Smooth muscle cell of the brain vasculature (primary cell): ENCODE measurements around the gene UBE2E2.

Source experiments
- DNase-seq: peaks from one replicate; pipeline ENCODE4 v3.0.0-alpha.2; 2012; ENCODE audit warnings: low read depth, low spot score

The UBE2E2 gene

DNA sequence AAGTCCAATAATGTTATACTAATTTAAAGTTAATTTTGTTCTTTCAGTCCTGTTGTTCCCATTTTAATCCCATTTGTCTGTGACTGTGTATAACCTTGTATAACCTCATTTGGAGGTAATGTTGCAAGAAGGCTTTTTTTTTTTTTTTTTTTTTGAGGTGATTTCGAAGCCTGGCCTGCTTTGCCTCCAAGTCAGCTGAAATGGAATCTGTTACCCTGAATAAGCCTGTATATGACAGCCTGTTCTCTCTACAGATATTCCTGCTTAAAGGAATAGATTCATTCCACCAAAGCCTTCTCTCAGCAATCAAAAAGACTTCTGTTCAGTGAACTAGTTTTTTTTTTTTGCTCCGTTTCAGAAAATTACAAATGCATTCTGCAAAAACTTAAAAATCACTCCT is 330.9 kb downstream of the UBE2E2 start:
- DNase-seq, result no peak

DNA sequence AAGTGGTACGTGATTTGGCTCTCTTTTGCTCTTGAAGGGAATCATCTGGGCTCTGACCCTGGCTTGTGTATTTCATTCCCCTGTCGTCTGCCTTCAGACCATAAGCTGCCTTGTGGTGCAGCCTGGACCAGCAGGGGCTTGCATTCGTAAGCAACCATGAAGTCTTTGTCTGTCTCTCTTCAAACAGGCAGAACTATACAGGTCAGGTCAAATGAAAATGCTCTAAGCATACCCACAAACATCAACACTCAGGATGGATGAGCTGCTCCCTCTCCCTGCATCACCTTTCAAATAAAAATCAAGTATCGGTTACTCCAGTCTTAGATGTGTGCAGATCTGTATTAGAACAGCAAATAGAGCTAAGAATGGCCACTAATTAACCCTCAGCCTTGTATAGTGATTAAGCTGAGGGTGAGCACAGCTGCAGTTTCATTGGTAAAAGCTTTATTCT is 334.0 kb downstream of the UBE2E2 start:
- DNase-seq, result no peak

DNA sequence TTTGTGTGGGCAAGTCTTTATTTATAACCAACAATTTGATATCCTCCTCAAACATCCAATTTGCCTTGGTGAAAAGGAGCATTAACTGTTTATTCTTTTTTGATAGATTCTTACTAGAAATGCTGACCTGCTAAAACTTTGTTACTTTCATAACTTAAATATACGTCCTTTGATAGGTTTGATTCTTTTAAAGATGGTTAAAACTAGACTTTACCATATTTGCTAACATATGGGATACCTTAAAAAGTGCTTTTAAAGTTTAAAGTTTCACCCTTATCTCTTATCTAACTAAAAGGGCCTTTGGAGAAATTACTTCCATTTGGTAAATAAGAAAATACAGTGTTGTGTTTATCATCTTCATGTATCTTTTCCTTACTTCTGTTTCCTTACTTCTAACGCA is 336.1 kb downstream of the UBE2E2 start:
- no peak for DNase-seq

DNA sequence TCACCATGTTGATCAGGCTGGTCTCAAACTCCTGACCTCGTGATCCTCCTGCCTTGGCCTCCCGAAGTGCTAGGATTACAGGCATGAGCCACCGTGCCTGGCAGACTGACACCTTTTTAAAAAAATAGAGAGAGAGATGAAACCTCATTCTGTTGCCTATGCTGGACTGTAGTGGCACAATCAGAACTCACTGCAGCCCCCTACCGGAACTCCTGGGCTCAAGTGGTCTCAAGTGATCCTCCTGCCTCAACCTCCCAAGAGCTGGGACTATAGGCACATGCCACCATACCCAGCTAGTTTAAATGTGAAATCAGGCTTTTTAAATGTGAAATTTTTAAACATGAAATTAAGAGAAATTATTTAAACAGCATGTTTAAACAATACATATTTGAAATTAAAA is 337.5 kb downstream of the UBE2E2 start:
- no peak for DNase-seq

DNA sequence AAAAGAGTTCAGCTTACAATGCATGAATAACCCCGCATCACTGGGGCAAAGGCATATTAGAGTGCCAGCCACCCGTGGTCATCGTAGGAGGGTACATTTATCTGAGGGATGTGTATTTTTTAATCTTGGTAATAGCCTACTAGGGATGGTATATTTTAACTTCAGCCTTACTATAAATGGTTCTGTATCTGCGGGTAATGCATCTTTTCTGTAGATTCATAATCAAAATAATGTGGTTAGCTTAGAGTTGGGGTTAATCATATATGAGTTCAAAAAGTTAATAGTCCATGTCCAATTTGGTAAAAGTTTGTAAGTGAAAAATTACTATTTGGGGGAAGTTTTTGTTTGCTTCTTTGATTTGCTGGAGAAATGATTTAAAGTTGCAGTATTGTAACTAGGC is 339.0 kb downstream of the UBE2E2 start:
- DNase-seq, result no peak

DNA sequence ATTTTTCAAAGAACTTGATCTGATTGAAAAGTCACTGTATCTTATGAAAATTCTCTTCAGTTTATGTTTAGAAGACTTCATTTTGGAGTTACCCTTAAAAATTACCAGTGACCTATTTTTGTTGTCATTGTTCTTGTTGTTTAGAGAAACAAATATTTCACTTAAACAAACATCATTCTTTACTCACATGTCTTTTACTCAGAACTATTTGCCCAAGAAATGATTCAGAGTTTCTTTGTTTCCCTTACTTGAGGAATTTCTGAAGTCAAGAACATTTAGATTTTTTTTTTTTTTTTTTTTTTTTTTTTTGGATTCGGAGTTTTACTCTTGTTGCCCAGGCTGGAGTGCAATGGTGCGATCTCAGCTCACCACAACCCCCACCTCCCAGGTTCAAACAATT is 343.1 kb downstream of the UBE2E2 start:
- no peak for DNase-seq

DNA sequence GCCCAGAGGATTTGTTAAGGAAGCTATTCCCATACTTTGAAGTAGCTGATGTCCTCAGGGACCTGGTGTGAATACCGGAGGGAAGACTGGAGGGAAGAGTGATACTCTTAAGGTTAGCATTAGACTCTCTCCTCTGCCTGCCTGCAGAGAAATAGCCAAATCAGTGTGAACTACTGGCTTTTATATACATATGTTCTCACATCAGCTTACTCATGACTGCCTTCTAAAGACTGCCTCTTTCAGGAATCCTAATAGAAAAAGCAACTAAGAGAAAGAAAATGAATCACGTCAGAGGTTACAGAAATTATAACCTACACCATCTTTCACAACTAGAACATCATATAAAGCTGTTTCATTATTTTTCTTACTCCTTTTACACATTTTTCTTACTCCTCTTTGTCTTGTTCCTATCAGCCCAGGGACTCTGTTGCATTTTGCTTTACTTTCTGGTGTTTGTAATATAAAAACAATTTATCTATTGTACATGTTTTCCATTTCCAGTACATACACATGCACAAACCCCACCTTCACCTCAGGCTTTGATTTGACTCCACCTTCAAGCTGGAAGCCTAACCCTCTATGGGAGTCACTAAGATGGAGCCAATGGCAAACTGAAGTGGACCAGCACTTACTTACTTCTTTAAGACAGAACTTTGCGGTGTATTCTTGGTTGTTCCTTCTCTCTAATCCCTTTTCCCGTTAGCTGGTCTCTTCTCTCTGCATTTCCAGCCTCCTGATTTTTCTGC is 345.0 kb downstream of the UBE2E2 start:
- no peak for DNase-seq

DNA sequence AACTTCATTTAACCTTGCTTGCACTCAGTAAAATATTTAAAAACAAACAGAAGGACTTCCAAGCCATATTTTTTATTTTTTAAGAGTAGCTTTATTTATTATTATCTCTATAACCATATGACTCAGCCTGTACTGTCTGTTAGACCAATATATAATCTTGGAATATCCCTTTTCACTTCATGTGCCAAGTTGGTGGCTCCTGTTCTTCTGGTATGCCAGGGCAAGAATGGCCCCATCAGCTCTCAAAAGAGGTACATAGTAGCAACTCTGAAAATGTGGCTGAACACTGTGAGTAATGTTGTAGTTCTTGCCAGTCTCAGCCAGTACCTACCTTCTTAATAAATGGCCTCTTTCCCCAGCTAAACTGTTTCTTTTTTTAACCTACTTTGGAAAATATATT is 345.6 kb downstream of the UBE2E2 start:
- DNase-seq, result no peak

DNA sequence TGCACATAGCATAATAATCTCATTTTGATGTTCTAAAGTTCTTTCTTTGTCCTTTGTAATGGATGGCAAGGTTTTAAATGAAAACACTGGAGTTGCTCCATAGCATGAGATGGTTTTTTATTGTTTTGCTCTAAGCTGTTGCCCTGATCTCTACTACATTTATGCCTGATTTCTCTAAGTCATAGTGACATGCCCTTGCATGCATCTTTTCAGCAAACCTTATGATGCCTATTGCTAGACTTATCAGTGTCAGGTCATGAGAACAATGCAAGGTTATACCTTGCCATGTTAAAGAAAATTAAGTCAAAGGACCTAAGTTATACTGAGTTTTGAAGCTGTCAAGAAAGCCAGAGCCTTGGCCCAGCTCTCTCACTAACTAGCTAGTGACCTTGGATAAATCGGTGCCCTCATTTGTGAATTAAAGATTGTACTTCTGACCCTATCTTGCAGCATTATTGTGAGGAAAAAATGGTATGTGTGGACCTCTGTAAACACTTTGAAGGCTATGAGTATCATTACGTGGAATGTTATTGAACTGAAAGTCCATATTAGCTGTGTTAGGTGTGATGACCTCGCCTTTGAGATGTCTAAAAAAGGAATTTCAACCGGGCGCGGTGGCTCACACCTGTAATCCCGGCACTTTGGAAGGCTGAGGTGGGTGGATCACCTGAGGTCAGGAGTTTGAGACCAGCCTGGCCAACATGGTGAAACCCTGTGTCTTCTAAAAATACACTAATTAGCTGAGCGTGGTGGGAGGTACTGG is 346.2 kb downstream of the UBE2E2 start:
- DNase-seq, result no peak

DNA sequence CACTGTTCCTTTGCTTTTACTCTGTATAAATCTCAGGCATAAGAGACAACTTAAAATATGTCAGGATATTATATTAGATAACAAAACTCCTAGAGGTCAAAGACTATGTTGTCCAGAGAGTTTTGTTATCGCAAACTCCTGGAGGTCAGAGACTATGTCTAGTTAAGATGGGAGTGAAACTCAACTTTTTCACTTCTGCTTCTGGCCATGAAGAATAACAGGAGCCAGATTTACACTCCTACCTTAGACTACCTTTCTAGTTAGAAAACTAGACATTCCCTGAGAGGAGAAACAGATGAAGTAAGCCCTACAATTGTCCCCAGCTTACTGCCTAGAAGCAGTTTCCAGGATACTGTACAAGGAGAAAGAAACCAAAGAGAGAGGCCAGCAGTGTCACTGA is 347.3 kb downstream of the UBE2E2 start:
- no peak for DNase-seq

DNA sequence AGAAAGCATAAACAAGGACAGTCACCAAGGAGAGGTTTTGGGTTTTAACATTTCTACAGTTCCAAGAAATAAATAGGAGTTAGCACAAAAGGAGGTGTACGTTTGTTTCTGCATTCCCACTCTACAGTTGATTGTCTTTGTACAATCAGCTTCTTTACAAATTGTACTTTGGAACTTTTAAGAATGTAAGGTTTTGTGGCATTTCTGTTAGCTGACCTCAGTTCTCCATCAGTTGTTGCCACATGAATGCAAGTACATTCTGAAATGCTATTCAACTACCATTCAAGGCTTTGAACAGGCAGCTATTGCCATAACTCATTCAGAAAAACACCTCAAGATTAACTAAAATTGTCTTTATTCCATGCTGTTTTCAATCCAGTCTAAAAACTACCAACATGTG is 349.4 kb downstream of the UBE2E2 start:
- no peak for DNase-seq

DNA sequence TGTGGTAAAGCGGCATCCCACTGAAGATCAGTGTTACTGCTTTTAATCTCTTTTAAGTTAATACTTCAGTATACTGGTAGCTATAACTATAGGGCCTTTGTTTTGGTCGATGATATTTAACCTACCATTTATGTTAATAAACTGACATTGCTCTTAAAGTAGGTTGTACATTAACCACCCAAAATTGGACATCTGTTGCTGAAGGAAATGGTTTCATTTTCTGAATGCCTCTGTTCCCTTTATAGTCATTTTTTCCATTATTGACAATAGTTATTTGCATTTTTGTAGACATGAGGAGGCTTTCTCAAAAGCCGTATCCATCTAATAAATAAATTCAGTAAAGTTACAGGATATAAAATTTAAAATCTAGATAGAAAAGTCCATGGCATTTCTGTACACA is 350.2 kb downstream of the UBE2E2 start:
- DNase-seq, result no peak

DNA sequence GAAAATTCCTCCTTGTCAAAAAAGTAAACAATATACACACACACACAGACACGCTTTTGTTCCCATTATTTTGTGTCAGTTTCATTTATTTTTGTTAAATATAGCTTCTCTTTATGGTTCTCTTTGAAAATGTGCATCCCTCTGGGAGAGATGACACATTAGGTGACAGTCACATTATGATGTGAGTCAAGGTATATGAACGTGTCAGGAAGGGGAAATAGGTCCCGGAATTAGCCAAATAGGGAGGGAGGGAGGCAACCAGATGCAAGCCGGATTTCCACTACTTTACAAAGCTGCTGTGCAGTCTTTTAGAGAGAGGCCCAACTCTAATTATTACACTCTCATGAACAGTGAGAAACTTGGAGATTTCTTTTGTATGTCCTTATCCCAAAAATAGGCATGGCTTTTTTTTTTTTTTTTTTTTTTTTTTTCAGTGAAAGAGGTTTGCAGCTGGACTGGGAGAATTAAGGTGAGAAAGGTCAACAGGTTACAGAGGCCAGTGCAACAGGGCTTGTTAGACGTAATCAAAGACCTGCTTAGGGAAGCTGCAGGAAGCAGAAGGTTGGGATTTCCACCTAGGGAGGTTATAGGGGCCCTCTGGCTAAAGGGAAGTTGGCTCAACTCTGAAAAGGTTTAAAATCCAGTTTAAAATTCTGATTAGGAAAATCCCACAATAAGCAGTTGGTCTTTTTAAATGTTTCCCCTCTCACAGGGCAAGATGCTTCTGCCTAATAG is 362.1 kb downstream of the UBE2E2 start:
- no peak for DNase-seq

DNA sequence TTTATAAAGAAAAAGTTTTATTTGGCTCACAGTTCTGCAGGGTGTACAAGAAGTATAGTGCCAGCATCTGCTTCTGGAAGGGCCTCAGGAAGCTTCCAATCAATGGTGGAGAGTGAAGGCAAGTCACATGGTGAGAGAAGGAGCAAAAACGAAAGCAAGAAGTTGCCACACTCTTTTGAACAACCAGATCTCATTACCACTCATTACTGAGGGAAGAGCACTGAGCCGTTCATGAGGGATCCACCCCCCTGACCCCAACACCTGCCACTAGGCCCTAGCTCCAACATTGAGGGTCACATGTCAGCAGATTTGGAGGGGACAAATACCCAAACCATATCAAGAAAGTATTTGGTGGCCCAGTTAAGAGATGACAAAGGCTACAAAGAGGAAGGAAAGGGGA is 363.4 kb downstream of the UBE2E2 start:
- DNase-seq, result no peak

DNA sequence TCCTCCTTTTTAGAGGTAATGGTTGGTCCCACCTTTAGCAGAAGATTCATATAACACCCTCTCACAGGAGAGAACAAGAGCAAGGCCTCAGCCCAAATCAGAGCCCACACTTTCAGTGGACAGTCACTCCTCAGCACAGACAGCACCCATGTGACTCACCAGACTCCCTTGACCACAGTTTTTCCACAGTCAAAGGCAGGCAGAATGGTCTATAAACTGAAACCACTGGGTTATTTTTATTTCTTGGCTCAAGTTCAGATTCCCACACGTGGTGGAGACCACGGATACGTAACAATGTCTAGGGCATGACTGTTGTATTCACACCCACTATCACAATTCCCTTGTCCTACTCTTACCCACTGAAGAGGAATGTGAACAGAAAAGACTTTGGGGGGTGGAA is 364.8 kb downstream of the UBE2E2 start:
- DNase-seq, result peak; percentile 39

DNA sequence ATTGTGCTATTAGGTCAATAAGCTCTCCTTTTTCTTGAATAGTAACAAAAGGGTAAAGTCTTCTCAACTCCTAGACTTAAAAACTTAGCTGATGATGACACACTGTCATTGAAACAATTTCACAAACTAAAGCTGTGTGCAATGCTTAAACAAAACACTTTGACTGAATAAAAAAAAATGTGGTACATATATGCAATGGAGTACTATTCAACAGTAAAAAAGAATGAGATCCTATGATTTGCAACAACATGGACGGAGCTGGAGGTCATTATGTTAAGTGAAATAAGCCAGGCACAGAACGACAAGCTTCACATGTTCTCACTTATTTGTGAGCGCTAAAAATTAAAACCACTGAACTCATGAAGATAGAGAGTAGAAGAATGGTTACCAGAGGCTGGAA is 370.7 kb downstream of the UBE2E2 start:
- no peak for DNase-seq

DNA sequence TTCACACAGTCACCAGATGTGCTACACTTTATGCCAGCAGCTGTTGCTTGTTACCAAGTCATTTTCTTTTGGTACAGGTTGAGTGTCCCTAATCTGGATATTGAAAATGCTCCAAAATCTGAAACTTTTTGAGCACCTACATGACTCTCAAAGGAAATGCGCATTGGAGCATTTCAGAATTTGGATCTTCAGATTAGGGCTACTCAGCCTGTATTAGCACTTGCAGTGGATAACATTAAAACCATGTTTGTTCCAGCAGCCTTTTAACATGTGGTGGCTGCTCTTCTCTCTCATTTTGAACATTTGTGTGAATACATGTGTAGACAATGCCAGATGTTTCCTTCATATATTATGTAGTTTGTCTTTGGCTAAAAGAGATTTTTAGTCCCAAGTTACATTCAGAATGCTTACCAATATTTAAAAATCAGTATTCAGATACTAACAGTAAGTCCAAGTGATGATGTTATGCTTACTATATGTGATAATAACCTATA is 371.7 kb downstream of the UBE2E2 start:
- no peak for DNase-seq

DNA sequence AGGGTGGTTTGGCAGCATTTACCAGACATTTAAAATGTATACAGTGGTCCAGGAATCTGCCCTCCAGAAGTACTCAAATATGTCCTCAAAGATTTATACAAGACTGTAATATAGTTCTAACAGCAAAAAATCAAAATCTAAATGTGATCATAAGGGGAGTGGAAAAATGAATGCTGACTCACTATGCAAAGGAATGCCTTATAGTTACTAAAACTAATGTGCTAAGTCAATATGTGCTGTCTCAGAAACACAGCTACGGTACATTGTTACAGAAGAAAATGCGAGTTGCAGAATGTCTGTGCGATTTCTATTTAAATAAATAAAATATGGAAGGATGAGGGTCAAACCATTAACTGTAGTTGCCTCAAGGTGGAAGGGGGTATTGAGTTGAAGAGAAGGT is 372.6 kb downstream of the UBE2E2 start:
- DNase-seq, result no peak

DNA sequence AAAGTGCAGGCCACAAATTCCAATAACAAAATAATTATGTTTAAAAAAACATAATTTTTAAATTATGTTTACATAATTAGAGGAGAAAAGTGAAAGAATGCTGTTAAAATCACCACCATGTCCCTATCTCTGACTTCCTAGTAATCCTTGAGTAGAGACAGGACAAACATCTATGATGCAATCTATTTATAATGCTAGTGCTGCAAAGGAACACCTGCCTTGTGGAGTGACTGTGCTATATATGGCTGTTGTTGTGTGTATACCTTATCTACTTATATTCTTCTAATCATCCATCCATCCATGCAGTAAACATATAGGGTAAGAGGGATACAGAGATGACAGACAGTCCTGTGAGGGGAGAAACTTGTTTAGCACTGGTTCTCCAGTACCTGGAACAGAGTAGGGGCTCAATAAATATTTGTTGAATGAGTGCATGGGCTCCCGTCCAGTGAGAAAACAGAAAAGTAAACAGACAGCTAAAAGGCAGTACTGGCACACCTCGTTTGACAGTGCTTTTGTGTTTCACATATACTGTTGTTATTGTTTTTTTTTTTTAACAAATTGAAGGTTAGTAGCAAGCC is 373.3 kb downstream of the UBE2E2 start:
- DNase-seq, result no peak

DNA sequence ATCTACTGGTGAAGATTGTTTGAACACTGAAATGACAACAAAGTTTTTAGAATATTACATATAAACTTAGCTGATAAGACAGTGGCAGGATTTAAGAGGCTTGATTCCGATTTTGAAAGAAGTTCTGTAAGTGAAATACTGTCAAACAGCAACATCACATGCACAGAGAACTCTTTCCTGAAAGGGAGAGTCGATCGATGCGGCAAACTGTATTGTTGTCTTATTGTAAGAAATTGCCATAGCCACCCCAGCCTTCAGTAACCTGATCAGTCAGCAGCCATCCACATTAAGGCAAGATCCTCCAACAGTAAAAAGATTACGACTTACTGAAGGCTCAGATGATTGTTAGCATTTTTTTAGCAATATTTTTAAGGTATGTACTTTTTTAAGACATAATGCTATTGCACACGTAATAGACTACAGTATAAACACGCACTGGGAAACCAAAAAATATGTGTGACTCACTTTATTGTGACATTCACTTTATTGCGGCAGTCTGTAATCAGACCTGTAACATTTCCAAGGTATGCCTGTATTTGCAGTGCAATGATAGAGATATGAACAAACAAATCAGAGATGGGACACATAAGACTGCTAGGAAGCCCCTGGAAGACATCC is 377.1 kb downstream of the UBE2E2 start:
- no peak for DNase-seq

DNA sequence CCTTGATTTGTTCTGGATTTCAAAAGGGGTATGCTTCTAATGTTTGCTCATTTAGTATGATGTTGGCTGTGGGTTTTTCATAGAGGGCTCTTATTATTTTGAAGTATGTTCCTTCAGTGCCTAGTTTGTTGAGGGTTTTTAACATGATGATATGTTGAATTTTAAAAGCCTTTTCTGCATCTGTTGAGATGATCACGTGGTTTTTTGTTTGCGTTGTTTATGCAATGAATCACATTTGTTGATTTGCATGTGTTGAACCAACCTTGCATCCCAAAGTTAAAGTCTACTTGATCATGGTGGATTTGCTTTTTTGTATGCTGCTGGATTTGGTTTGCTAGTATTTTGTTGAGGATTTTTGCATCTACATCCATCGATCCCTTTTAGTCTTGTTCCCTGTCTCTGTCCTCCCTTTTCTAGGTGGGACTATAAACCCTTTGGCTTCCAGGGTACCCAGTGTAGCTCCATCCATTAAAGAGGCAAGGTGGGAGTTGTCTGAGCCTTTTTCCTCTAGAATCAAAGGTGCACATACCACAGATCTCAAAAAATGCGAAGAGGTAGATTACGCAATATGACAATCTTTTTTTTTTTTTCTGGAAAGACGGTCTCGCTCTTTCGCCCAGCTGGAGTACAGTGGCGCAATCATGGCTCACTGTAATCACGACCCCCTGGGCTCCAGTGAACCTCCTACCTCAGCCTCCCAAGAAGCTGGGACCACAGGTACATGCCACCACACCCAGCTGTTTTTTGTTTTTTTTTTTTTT is 381.0 kb downstream of the UBE2E2 start:
- DNase-seq, result no peak
